NCI-H345 treated with DMSO at 0.1 percent for 48 hours (cell line): ENCODE data around the gene DRAXIN.

ENCODE experiments used
- DNase-seq: peaks from one replicate; lab custom pipeline; 2025; ENCODE audit not compliant: unreplicated experiment; lab: John Stamatoyannopoulos, UW

The DRAXIN gene

DNA sequence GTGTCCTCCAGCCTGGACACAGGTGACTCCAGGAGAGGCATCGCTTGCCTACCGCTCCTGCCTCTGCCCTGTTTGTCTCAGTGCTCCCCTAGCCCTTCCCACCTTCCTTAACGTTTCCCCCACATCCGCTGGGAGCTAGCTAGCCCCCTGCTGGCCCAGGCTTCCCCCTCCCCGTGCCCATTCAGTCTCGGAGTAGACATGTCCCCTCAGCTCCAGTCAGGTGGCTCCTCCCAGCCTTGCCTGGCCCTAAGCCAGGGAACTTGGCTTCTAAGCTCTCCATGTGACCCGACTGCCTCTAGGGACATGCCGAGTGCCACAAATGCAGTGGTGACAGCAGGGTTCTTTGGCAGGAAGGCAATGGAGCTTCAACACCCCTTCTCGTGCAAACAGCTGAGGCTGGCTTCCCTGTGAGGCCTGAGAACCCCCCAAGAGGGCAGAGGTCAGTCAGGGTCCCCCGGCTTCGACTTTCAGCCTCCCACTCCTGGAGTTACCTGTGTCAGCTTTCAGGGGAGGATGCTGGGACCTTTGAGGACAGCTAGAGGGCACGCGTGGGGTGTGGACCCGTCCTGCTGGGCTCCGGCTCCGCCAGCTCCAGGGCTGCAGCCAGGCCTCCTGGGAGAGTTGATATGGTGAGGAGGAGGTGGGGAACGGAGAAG lies 16.2 kb downstream of the DRAXIN start:
- DNase-seq: peak; percentile 95

DNA sequence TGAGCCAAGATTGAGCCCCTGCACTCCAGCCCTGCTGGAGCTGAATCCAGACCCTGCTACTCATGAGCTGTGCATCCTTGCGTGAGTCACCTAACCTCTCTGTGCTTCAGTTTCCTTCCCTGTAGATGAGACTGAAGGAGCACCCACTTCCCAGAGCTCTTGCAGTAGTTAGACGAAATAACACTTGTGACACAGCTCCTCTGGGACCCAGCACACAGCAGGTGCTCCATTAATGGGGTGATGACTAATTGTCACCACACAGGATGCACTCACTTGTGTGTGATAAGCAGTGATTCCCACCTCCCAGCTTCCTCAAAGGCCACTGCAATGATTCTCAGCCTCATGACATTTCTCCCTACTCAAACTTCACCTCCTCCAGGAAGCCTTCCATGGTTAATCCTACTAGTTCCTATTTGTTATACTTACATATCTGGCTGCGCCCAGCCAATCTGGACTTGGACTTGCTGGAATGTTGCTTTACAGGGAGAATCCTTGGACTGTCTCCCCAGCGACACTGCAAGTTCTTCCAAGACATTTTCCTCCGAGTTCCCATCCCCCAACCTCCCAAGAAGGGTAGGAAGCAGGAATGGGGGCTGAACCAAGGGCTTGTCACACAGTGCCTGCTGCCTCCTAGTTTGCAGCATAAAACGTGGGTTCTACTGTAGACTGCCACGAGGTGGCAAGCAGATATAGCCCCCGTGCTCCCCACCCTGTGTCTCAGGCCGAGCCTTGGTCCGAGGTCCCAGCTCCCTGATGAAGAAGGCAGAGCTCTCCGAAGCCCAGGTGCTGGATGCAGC lies 17.2 kb downstream of the DRAXIN start:
- no peak for DNase-seq

GRCh38 chr1:11711490-11711889 lies 20.0 kb downstream of the DRAXIN start:
- no peak for DNase-seq

- no peak for DNase-seq
Measured at GRCh38 chr1:11712285-11712684, 20.8 kb downstream of the DRAXIN start.

DNA sequence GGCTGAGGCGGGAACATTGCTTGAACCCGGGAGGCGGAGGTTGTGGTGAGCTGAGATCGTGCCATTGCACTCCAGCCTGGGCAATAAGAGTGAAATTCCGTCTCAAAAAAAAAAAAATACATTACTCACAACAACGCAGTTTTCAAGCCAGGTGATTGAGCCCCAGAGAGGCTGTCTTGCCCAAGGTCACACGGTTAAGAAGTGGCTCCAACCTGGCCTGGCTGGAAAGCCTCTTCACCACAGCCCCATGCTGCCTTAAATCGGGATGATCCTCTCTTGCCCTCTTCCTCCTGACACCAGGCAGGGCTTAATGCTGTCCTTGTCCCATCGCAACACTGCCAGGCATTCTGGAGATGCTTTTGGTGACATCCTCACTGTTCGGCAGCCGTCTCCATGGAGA lies 21.6 kb downstream of the DRAXIN start:
- DNase-seq: no peak

DNA sequence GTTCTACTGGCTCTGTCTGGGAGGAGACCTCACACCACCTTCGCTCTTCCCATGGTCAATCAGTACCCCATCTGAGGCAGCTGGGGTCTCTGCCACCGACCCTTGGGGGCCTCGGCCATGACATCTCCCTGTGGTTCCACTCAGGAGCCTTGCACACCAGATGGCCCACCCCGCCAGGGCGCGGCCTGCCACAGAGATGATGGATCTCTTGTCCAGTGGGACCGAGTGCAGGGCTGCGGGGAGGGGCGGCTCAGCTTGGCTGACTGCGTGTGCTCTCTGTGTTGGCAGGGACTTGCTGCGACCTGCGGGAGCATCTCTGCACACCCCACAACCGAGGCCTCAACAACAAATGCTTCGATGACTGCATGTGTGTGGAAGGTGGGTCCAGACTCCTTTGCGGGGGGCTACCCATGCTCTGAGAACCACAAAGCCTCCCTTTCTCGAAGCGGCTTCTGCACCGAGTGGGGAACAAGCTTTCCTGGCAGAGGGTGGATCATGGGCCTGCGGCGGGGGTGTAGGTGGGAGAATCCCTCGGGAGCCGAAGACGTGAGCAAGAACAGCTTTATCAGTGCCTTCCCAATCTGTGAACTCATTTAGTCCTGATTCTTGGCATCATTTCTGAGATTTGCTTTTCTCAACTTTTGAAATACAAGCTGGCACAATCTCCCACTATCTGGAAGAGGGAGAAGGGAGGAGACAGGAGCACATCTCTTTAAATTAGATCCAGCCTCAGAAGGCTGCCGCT lies 23.5 kb downstream of the DRAXIN start:
- DNase-seq: no peak

DNA sequence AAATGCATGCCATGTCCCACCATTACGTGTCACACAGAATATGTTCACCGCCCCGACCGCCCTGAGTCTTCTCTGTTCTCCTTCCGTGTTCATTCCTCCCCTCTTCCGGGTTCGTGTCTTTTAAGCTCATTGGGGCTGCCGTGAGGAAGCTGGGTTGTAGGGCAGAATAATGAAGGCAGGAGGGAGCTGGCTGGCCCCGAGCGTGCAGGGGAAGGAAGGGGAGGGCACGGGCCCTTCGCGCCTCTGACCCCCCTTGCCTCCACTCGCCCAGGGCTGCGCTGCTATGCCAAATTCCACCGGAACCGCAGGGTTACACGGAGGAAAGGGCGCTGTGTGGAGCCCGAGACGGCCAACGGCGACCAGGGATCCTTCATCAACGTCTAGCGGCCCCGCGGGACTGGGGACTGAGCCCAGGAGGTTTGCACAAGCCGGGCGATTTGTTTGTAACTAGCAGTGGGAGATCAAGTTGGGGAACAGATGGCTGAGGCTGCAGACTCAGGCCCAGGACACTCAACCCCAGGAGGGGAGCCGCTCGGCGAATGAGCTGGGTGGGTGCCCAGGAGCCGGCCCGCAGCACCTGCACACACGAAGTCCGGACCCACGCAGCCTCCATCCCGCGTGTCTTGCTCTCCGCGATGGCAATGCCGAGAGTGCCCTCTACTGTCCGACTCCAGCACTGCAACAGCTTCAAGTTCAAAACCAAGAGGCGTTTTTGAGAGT lies 28.0 kb downstream of the DRAXIN start:
- peak; percentile 76 for DNase-seq

DNA sequence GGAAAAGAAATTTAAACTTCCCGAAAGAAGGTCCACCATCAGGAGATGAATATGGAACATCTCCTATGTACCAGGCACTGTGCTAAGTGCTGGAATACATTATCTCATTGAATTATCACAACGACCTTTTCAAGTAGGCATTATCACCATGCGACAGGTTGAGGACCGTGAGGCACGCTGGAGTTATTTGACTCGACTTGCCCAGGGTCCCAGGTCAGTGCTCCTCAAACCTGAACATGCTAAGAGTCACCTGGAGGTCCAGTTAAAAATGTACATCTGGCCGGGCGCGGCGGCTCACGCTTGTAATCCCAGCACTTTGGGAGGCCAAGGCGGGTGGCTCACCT lies 28.5 kb downstream of the DRAXIN start:
- DNase-seq: no peak

GRCh38 chr1:11720525-11720924 lies 29.0 kb downstream of the DRAXIN start:
- no peak for DNase-seq

GRCh38 chr1:11721311-11721710 lies 29.8 kb downstream of the DRAXIN start:
- no peak for DNase-seq

GRCh38 chr1:11722538-11722937 lies 31.0 kb downstream of the DRAXIN start:
- DNase-seq: no peak

- peak; percentile 13 for DNase-seq
Measured at GRCh38 chr1:11725616-11726015, 34.1 kb downstream of the DRAXIN start.

DNA sequence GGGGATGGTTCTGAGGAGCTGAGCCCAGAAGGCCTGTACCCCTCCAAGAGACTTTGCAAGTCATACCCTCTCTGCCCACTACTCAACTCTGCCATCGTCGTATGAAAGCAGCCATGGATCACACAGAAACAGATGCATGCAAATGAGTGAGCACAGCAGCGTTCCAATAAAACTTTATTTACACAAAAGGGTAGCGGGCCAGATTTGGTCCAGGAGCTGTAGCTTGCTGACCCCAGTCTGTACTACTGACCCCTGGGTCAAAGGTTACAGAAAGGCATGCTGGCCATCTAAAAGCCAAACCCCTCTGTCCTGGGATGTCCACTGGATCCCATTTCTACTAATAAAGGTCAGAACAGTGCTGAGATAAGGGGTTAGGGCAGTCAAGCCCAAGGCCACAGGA lies 35.6 kb downstream of the DRAXIN start:
- no peak for DNase-seq

DNA sequence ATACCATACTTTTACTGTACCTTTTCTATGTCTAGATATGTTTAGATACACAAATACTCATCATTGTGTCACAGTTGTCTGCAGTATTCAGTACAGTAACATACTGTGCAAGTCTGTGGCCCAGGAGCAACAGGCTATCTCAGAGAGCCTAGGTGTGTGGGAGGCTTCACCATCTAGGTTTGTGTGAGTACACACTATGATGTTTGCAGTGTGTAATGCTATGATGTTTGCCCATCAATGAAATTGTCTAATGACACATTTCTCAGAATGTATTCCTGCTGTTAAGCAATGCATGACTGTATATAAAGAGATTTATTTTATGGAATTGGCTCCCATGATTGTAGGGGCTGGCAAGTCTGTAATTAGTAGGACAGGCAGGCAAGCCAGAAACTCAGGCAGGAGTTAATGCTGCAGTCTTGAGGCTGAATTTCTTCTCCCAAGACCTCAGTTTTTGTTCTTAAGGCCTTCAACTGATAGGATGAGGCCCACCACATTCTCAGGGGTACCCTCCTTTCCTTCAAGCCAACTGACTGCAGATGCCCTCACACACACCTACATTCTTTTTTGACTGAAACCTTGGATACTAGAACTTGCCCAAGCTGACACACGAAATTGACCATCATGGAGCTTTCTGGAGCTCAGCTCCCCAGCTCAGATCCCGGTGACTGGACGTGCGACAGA lies 36.8 kb downstream of the DRAXIN start:
- DNase-seq: no peak

GRCh38 chr1:11729155-11729497 lies 37.6 kb downstream of the DRAXIN start:
- DNase-seq: no peak

GRCh38 chr1:11729498-11730428 lies 38.3 kb downstream of the DRAXIN start:
- no peak for DNase-seq

- no peak for DNase-seq
Measured at GRCh38 chr1:11730429-11730891, 39.0 kb downstream of the DRAXIN start.

- DNase-seq: no peak
Measured at GRCh38 chr1:11731691-11732283, 40.3 kb downstream of the DRAXIN start.

- no peak for DNase-seq
Measured at GRCh38 chr1:11733306-11733705, 41.8 kb downstream of the DRAXIN start.

GRCh38 chr1:11735531-11735853 lies 44.0 kb downstream of the DRAXIN start:
- no peak for DNase-seq
